SK-N-SH treated with all-trans-retinoic acid at 6 μM for 48 hours (cell line): ENCODE results near the gene SLC4A4.

ENCODE experiments used
- ATAC-seq: fragments of 200-7000 bp; cut with Tn5 transposase; 3 replicates; pipeline ENCODE4 v1.9.1; 2020; ENCODE audit warnings: mild to moderate bottlenecking, moderate library complexity
- ARNTL ChIP-seq: fragments of 450-650 bp; formaldehyde crosslinking; IDR thresholded peaks from 2 replicates; pipeline ENCODE4 v1.5.0; 2020; ENCODE audit warnings: low read depth, mild to moderate bottlenecking, moderate library complexity, borderline replicate concordance
- BACH2 ChIP-seq: fragments of 250-450 bp; sonication (Bioruptor Pico); IDR thresholded peaks from 2 replicates; pipeline ENCODE4 v1.9.0; 2021; ENCODE audit warnings: mild to moderate bottlenecking, borderline replicate concordance
- CREB5 ChIP-seq: fragments of 250-450 bp; sonication (Bioruptor Pico); IDR thresholded peaks from 2 replicates; pipeline ENCODE4 v1.5.1; 2020; ENCODE audit warnings: low read depth, mild to moderate bottlenecking, moderate library complexity
- ESRRG ChIP-seq: fragments of 250-450 bp; sonication (Bioruptor Pico); IDR thresholded peaks from 2 replicates; pipeline ENCODE4 v1.6.1; 2021; ENCODE audit warnings: mild to moderate bottlenecking
- GLIS3 ChIP-seq: fragments of 250-450 bp; sonication (Bioruptor Pico); IDR thresholded peaks from 2 replicates; pipeline ENCODE4 v1.5.0; 2020; ENCODE audit warnings: mild to moderate bottlenecking, moderate library complexity
- ISL1 ChIP-seq: fragments of 250-450 bp; sonication (Bioruptor Pico); IDR thresholded peaks from 2 replicates; pipeline ENCODE4 v2.1.2; 2022; ENCODE audit warnings: mild to moderate bottlenecking, moderate library complexity
- OSR1 ChIP-seq: fragments of 250-450 bp; sonication (Bioruptor Pico); IDR thresholded peaks from 2 replicates; pipeline ENCODE4 v1.8.0; 2022; ENCODE audit warnings: moderate library complexity, mild to moderate bottlenecking, inconsistent platforms
- POU6F1 ChIP-seq: fragments of 250-450 bp; sonication (Bioruptor Pico); IDR thresholded peaks from 2 replicates; pipeline ENCODE4 v1.8.0; 2021; ENCODE audit warnings: low read depth, mild to moderate bottlenecking, moderate library complexity, borderline replicate concordance
- PPARA ChIP-seq: fragments of 250-450 bp; sonication (Bioruptor Pico); IDR thresholded peaks from 2 replicates; pipeline ENCODE4 v1.5.0; 2020; ENCODE audit warnings: mild to moderate bottlenecking, borderline replicate concordance
- RARB ChIP-seq: fragments of 250-450 bp; sonication (Bioruptor Pico); IDR thresholded peaks from 2 replicates; pipeline ENCODE4 v1.8.0; 2021; ENCODE audit warnings: mild to moderate bottlenecking, moderate library complexity
- SNAI2 ChIP-seq: fragments of 250-450 bp; sonication (Bioruptor Pico); IDR thresholded peaks from 2 replicates; pipeline ENCODE4 v1.5.0; 2020; ENCODE audit warnings: mild to moderate bottlenecking, moderate library complexity
- TCF4 ChIP-seq: fragments of 250-450 bp; sonication (Bioruptor Pico); IDR thresholded peaks from 2 replicates; pipeline ENCODE4 v1.8.0; 2021; ENCODE audit warnings: mild to moderate bottlenecking, moderate library complexity, borderline replicate concordance
- TOX ChIP-seq: fragments of 250-450 bp; sonication (Bioruptor Pico); IDR thresholded peaks from 2 replicates; pipeline ENCODE4 v1.8.0; 2021; ENCODE audit warnings: mild to moderate bottlenecking, moderate library complexity, borderline replicate concordance
- TSHZ2 ChIP-seq: fragments of 250-450 bp; sonication (Bioruptor Pico); IDR thresholded peaks from 2 replicates; pipeline ENCODE4 v1.5.0; 2020; ENCODE audit warnings: mild to moderate bottlenecking, moderate library complexity
- ZC3H10 ChIP-seq: fragments of 250-450 bp; sonication (Bioruptor Pico); IDR thresholded peaks from 2 replicates; pipeline ENCODE4 v1.5.1; 2021; ENCODE audit warnings: mild to moderate bottlenecking, moderate library complexity
- ZFP3 ChIP-seq: fragments of 250-450 bp; sonication (Bioruptor Pico); IDR thresholded peaks from 2 replicates; pipeline ENCODE4 v1.5.0; 2020; ENCODE audit warnings: mild to moderate bottlenecking, moderate library complexity
- ZFP30 ChIP-seq: fragments of 450-650 bp; formaldehyde crosslinking; IDR thresholded peaks from 2 replicates; pipeline ENCODE4 v1.5.0; 2022; ENCODE audit warnings: mild to moderate bottlenecking, moderate library complexity
- ZNF565 ChIP-seq: fragments of 450-650 bp; formaldehyde crosslinking; conservative IDR thresholded peaks from 2 replicates; pipeline ENCODE4 v1.5.0; 2020; ENCODE audit warnings: low read depth, mild to moderate bottlenecking, moderate library complexity
- ZNF70 ChIP-seq: fragments of 450-650 bp; formaldehyde crosslinking; IDR thresholded peaks from 2 replicates; pipeline ENCODE4 v1.5.0; 2020; ENCODE audit warnings: mild to moderate bottlenecking, moderate library complexity
- ZNF8 ChIP-seq: fragments of 450-650 bp; formaldehyde crosslinking; IDR thresholded peaks from 2 replicates; pipeline ENCODE4 v1.5.0; 2020; ENCODE audit warnings: mild to moderate bottlenecking, moderate library complexity
- TF ChIP-seq, protein P1 (sequence below): fragments of 250-450 bp; sonication (Bioruptor Pico); IDR thresholded peaks from 2 replicates; pipeline ENCODE4 v1.8.0; 2020; ENCODE audit warnings: mild to moderate bottlenecking, moderate library complexity, borderline replicate concordance
- TF ChIP-seq, protein P2 (sequence below): fragments of 250-450 bp; sonication (Bioruptor Pico); IDR thresholded peaks from 2 replicates; pipeline ENCODE4 v1.5.1; 2021; ENCODE audit warnings: mild to moderate bottlenecking, moderate library complexity

The SLC4A4 gene

DNA sequence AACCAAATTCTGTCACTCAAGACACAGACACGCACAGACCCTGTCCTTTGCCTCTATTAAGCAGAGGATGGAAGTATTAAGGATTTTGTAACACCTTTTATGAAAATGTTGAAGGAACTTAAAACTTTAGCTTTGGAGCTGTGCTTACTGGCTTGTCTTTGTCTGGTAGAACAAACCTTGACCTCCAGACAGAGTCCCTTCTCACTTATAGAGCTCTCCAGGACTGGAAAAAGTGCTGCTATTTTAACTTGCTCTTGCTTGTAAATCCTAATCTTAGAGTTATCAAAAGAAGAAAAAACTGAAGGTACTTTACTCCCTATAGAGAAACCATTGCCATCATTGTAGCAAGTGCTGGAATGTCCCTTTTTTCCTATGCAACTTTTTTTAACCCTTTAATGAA lies 229.3 kb downstream of the SLC4A4 start:
- no peak for ATAC-seq
- TF ChIP-seq ZFP30 (CRISPR knock-in tag), result no peak
- TF ChIP-seq ISL1 (CRISPR knock-in tag), result no peak
- TF ChIP-seq CREB5 (CRISPR knock-in tag), result no peak
- TF ChIP-seq, protein P1, sequence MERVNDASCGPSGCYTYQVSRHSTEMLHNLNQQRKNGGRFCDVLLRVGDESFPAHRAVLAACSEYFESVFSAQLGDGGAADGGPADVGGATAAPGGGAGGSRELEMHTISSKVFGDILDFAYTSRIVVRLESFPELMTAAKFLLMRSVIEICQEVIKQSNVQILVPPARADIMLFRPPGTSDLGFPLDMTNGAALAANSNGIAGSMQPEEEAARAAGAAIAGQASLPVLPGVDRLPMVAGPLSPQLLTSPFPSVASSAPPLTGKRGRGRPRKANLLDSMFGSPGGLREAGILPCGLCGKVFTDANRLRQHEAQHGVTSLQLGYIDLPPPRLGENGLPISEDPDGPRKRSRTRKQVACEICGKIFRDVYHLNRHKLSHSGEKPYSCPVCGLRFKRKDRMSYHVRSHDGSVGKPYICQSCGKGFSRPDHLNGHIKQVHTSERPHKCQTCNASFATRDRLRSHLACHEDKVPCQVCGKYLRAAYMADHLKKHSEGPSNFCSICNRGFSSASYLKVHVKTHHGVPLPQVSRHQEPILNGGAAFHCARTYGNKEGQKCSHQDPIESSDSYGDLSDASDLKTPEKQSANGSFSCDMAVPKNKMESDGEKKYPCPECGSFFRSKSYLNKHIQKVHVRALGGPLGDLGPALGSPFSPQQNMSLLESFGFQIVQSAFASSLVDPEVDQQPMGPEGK (CRISPR knock-in tag), result no peak
- TF ChIP-seq BACH2, result no peak
- no peak for TF ChIP-seq PPARA (CRISPR knock-in tag)
- TF ChIP-seq RARB (CRISPR knock-in tag), result no peak
- no peak for TF ChIP-seq SNAI2
- no peak for TF ChIP-seq ZFP3 (CRISPR knock-in tag)
- no peak for TF ChIP-seq GLIS3 (CRISPR knock-in tag)

GRCh38 chr4:71570492-71570891 lies 231.7 kb downstream of the SLC4A4 start:
- ATAC-seq, result no peak
- TF ChIP-seq RARB (CRISPR knock-in tag) (no peak), SNAI2 (no peak), TSHZ2 (CRISPR knock-in tag) (no peak), OSR1 (CRISPR knock-in tag) (no peak), ZNF565 (CRISPR knock-in tag) (no peak), ZC3H10 (CRISPR knock-in tag) (no peak), CREB5 (CRISPR knock-in tag) (no peak), BACH2 (no peak), ISL1 (CRISPR knock-in tag) (no peak), ZFP3 (CRISPR knock-in tag) (no peak), ZNF70 (CRISPR knock-in tag) (no peak)
- TF ChIP-seq, protein P1 (CRISPR knock-in tag), result no peak

DNA sequence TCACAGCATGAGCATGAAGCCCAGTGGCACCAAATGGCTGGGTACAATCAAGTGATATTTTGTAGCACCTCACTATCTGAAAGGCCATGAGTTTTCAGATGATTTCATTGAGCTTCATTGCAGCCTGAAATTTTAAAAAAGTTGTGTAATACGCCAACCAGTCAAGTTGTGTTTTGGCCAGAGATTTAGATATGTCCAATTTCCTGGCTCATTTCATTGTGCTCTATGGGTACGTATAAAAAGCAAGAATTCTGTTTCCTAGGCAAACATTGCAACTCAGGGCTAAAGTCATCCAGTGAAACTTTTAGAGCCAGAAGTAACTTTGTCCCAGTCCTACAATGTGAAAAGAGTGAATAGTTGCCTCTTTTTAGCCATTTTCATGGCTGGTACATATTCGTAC lies 232.5 kb downstream of the SLC4A4 start:
- ATAC-seq, result no peak
- TF ChIP-seq TOX (CRISPR knock-in tag) (no peak), GLIS3 (CRISPR knock-in tag) (no peak), ZC3H10 (CRISPR knock-in tag) (no peak), SNAI2 (no peak), ZFP3 (CRISPR knock-in tag) (no peak), ZFP30 (CRISPR knock-in tag) (no peak), ZNF70 (CRISPR knock-in tag) (no peak), PPARA (CRISPR knock-in tag) (no peak), ZNF8 (CRISPR knock-in tag) (no peak), ZNF565 (CRISPR knock-in tag) (no peak), POU6F1 (CRISPR knock-in tag) (no peak), OSR1 (CRISPR knock-in tag) (no peak), ARNTL (CRISPR knock-in tag) (no peak), ISL1 (CRISPR knock-in tag) (no peak), TCF4 (CRISPR knock-in tag) (no peak), ESRRG (CRISPR knock-in tag) (no peak)
- TF ChIP-seq, protein P2, sequence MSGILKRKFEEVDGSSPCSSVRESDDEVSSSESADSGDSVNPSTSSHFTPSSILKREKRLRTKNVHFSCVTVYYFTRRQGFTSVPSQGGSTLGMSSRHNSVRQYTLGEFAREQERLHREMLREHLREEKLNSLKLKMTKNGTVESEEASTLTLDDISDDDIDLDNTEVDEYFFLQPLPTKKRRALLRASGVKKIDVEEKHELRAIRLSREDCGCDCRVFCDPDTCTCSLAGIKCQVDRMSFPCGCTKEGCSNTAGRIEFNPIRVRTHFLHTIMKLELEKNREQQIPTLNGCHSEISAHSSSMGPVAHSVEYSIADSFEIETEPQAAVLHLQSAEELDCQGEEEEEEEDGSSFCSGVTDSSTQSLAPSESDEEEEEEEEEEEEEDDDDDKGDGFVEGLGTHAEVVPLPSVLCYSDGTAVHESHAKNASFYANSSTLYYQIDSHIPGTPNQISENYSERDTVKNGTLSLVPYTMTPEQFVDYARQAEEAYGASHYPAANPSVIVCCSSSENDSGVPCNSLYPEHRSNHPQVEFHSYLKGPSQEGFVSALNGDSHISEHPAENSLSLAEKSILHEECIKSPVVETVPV (CRISPR knock-in tag), result no peak
- TF ChIP-seq, protein P1 (CRISPR knock-in tag), result no peak
